NB4 (cell line): ENCODE measurements around the gene DCC.
"Not testable (repeated sequence)": the region's sequence is repeated elsewhere in the genome, so short reads cannot be mapped to it uniquely, and the experiment has no call there.

Experiments
- DNase-seq: peaks from one replicate; pipeline ENCODE4 v3.0.0; 2010; ENCODE audit warnings: low read depth
- H3K4me3 ChIP-seq: one replicate; pipeline ENCODE4 v1.5.1; 2011; ENCODE audit warnings: mild to moderate bottlenecking, low read depth, low read length, moderate library complexity
- CTCF ChIP-seq: IDR thresholded peaks from one replicate; pipeline ENCODE4 v1.5.1; 2012; ENCODE audit warnings: low read depth, low read length
- MAX ChIP-seq: IDR thresholded peaks from 2 replicates; pipeline ENCODE4 v1.6.1; 2011; ENCODE audit warnings: low read depth, low read length
- MYC ChIP-seq: IDR thresholded peaks from 2 replicates; pipeline ENCODE4 v1.6.1; 2011; ENCODE audit warnings: low read depth, low read length
- POLR2A ChIP-seq: IDR thresholded peaks from 2 replicates; pipeline ENCODE4 v1.6.1; 2011; ENCODE audit warnings: mild to moderate bottlenecking; ENCODE audit not compliant: insufficient read length; ENCODE audit errors: extremely low read depth

Gene DCC

GRCh38 chr18:52363861-52364260, 23.9 kb downstream of the DCC start:
- DNase-seq, result no peak
- H3K4me3 ChIP-seq, result no peak overlapping the region
- TF ChIP-seq CTCF, result no peak
- TF ChIP-seq MAX, result no peak
- TF ChIP-seq POLR2A, result no peak
- no peak for TF ChIP-seq MYC

- H3K4me3 ChIP-seq, DNase-seq: not testable (repeated sequence)
Measured at GRCh38 chr18:52366851-52367250, 26.9 kb downstream of the DCC start.

DNA sequence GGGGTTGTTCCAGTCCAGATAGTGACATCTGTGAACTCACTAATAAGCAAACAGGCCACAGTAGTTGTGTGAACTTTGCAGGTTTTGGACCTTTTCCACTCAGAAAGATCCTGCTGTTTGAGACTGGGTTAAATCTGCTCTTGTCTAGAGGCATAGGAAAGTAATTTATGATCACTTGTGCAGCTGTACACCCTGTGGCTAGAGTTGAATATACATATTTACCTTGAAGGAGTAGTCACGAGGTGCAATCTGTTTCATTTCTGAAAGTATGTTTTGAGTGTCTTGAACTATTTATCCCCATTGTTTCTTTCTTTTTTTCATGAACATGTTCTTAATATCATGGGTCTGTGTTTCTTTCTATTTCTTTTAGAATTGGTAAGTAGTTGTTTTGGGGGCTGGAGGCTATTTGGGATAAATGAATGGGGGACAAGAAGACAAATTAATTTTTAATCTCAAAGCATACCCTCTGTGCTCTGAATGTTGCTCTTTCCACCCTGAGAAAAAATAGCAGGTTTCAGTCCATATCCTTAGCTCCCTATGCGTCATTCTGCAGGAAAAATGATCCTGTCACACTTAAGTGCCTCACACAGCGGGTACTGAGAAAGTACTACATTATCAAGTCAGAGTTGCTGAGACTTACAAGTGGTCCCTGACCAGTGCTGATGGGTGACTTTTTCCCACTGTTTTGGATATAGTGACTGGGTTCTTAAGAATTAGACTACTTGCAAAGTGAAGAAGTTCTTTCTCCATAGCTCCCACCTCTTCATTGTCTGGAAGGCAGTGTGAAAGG, 28.2 kb downstream of the DCC start:
- H3K4me3 ChIP-seq, result no peak overlapping the region

DNA sequence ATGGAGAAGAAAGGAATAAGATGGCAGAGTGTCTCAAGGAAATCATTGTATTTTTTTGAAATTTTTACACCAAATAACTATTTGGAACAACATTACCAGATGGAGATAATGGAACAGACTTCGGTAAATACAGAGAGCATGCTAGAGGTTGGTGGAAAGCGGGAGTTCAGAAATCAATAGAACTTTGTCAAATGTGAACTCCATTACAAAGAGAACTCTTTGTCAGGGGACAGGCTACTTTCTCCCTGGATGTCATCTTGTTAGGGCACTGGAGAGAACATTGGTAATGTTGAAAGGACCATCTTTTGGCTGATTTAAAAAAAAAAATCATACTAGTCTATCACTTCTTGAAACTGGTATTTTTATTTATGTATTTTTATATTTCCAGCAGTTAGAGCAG, 30.8 kb downstream of the DCC start:
- no peak for DNase-seq
- TF ChIP-seq POLR2A (no peak), MAX (no peak), CTCF (no peak), MYC (no peak)
- H3K4me3 ChIP-seq, result no peak overlapping the region

More for the DNA sequence above, 28.2 kb downstream of the DCC start:
- TF ChIP-seq POLR2A (no peak), MAX (no peak)
- DNase-seq, result no peak

DNA sequence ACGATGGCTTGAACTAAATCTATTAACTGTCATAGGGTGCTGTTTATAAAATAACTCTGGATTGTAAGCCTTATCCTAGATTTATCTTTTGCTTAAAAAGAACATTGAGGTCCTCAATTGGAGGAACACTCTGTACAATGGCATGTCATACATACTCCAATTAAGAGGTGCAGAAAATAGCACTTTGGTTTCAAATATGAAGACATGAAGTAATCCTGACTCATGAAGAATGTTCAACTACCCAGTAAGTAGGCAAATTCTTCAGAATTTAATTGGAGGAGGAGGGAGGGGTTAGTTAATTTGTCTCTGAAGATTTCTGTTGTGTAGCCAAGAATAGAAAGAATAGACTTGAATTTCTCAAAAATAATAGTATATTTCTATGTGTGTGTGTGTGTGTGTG, 36.1 kb downstream of the DCC start:
- no peak overlapping the region for H3K4me3 ChIP-seq
- TF ChIP-seq MAX (no peak), POLR2A (no peak), CTCF (no peak), MYC (no peak)
- DNase-seq, result no peak

DNA sequence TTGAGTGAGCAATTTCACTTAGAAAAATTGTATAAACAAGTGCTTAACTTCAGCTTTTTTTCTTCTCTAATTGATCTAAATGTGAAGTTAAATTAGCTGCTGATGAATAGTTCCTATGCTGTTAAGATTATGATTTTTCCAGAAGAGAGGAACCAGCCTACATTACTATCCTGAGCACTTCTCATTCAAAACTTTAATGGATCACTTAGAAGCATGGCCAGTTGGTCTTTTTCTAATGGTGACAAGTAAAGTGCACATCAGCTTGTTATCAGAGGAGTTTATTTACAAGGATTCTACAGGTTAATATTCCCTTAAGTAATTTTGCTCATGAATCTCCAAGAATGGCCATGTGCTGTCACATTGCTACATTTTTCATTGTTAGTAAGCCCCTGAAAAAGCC, 37.1 kb downstream of the DCC start:
- no peak overlapping the region for H3K4me3 ChIP-seq
- TF ChIP-seq MAX, result no peak
- TF ChIP-seq CTCF, result no peak
- no peak for TF ChIP-seq POLR2A
- no peak for TF ChIP-seq MYC
- no peak for DNase-seq

GRCh38 chr18:52386306-52386705, 46.3 kb downstream of the DCC start:
- TF ChIP-seq POLR2A (no peak), MYC (no peak), MAX (no peak), CTCF (no peak)
- H3K4me3 ChIP-seq, result no peak overlapping the region
- DNase-seq, result no peak
